ENCODE results near the gene PARD3.

Gene PARD3

GRCh38 chr10:34480345-34480744 is 334.8 kb downstream of the PARD3 start:
- no peak for DNase-seq

GRCh38 chr10:34479520-34480179 is 335.4 kb downstream of the PARD3 start:
- DNase-seq: no peak

GRCh38 chr10:34477249-34477648 is 337.8 kb downstream of the PARD3 start:
- DNase-seq: no peak

- no peak for DNase-seq
These were observed 338.5 kb downstream of the PARD3 start for GRCh38 chr10:34476608-34477007.

GRCh38 chr10:34475786-34476185 is 339.3 kb downstream of the PARD3 start:
- DNase-seq: no peak

GRCh38 chr10:34475274-34475646 is 339.8 kb downstream of the PARD3 start:
- DNase-seq: no peak

- no peak for DNase-seq
These were observed 340.4 kb downstream of the PARD3 start for GRCh38 chr10:34474555-34475273.

GRCh38 chr10:34474009-34474376 is 341.1 kb downstream of the PARD3 start:
- DNase-seq: no peak

- DNase-seq: no peak
These were observed 341.7 kb downstream of the PARD3 start for GRCh38 chr10:34473174-34474008.

- no peak for DNase-seq
These were observed 344.8 kb downstream of the PARD3 start for GRCh38 chr10:34470307-34470706.

GRCh38 chr10:34469446-34469845 is 345.6 kb downstream of the PARD3 start:
- DNase-seq: no peak

GRCh38 chr10:34467902-34468301 is 347.2 kb downstream of the PARD3 start:
- DNase-seq: no peak

GRCh38 chr10:34467364-34467763 is 347.7 kb downstream of the PARD3 start:
- no peak for DNase-seq

- no peak for DNase-seq
These were observed 349.4 kb downstream of the PARD3 start for GRCh38 chr10:34465678-34466077.

GRCh38 chr10:34464591-34464990 is 350.5 kb downstream of the PARD3 start:
- DNase-seq: no peak

GRCh38 chr10:34464000-34464399 is 351.1 kb downstream of the PARD3 start:
- DNase-seq: no peak

- no peak for DNase-seq
These were observed 352.1 kb downstream of the PARD3 start for GRCh38 chr10:34462993-34463392.

- DNase-seq: no peak
These were observed 353.0 kb downstream of the PARD3 start for GRCh38 chr10:34462056-34462455.

- DNase-seq: no peak
These were observed 360.4 kb downstream of the PARD3 start for GRCh38 chr10:34454590-34455261.

- no peak for DNase-seq
These were observed 365.3 kb downstream of the PARD3 start for GRCh38 chr10:34449836-34450235.

- no peak for DNase-seq
These were observed 369.0 kb downstream of the PARD3 start for GRCh38 chr10:34446049-34446448.

GRCh38 chr10:34444223-34445183 is 370.6 kb downstream of the PARD3 start:
- DNase-seq: no peak

Measured in NCI-H1694 treated with DMSO at 0.1 percent for 48 hours (cell line).